HEK293 (cell line): Measurements from ENCODE around the gene SGIP1.
A peak's percentile ranks its signal among the peaks of the same experiment; 100 is the strongest.

Source experiments
- CTCF ChIA-PET: fragments of 350-600 bp; formaldehyde crosslinking; extraction: SDS; loops from one replicate; lab custom pipeline; 2021; ENCODE audit warnings: antibody characterized with exemption; lab: Yijun Ruan, JAX
- POLR2A ChIA-PET: fragments of 300-600 bp; formaldehyde crosslinking; extraction: SDS; loops from one replicate; lab custom pipeline; 2020; ENCODE audit warnings: antibody characterized with exemption, inconsistent platforms; lab: Yijun Ruan, JAX
- H3K27ac ChIP-seq: fragments of 200-500 bp; sonication (Bioruptor generic); 2 replicates; pipeline ENCODE4 v1.5.1; 2014; ENCODE audit warnings: low read depth, low read length, control low read depth, inconsistent platforms; ENCODE audit errors: extremely low read depth
- H3K36me3 ChIP-seq, 2 experiments: fragments of 200-500 bp in 1 of 2; sonication (Bioruptor generic) in 1 of 2; 1 replicate in 1 of 2; 2 replicates in 1 of 2; pipeline ENCODE4 v1.5.1; 2014 to 2017; ENCODE audit warnings: inconsistent platforms in 2 of 2, low read length in 2 of 2; ENCODE audit not compliant: control insufficient read depth in 2 of 2, insufficient read depth in 1 of 2
- H3K4me1 ChIP-seq: fragments of 200-500 bp; sonication (Bioruptor generic); 2 replicates; pipeline ENCODE4 v1.5.1; 2014; ENCODE audit warnings: mild to moderate bottlenecking, low read length, inconsistent platforms; ENCODE audit not compliant: control insufficient read depth, insufficient read depth
- H3K4me3 ChIP-seq: 2 replicates; pipeline ENCODE4 v1.5.1; 2011; ENCODE audit warnings: low read depth, mild to moderate bottlenecking, control low read depth, low read length, moderate library complexity
- H3K9me3 ChIP-seq: fragments of 200-500 bp; sonication (Bioruptor generic); 2 replicates; pipeline ENCODE4 v1.5.1; 2014; ENCODE audit warnings: low read depth, low read length, inconsistent platforms; ENCODE audit not compliant: control insufficient read depth, insufficient read depth
- FEZF1 ChIP-seq: fragments of 450-650 bp; formaldehyde crosslinking; IDR thresholded peaks from 2 replicates; pipeline ENCODE4 v1.5.1; 2016; ENCODE audit warnings: missing biosample characterization, missing genetic modification characterization
- GLI4 ChIP-seq: fragments of 450-650 bp; formaldehyde crosslinking; IDR thresholded peaks from 2 replicates; pipeline ENCODE4 v1.5.1; 2016; ENCODE audit warnings: missing biosample characterization, missing genetic modification characterization
- HOXD13 ChIP-seq: sonication (generic); formaldehyde crosslinking; IDR thresholded peaks from 2 replicates; pipeline ENCODE4 v1.8.0; 2022; ENCODE audit warnings: missing genetic modification reagents, borderline replicate concordance
- PBX3 ChIP-seq: sonication (generic); formaldehyde crosslinking; IDR thresholded peaks from 2 replicates; pipeline ENCODE4 v1.8.1; 2022; ENCODE audit warnings: mild to moderate bottlenecking, moderate library complexity, missing genetic modification reagents
- PRDM1 ChIP-seq: fragments of 450-650 bp; formaldehyde crosslinking; IDR thresholded peaks from 2 replicates; pipeline ENCODE4; 2016; ENCODE audit warnings: missing biosample characterization, missing genetic modification characterization
- PRDM6 ChIP-seq: fragments of 450-650 bp; formaldehyde crosslinking; IDR thresholded peaks from 2 replicates; pipeline ENCODE4 v1.5.1; 2017; ENCODE audit warnings: missing biosample characterization, missing genetic modification characterization
- SALL2 ChIP-seq: fragments of 450-650 bp; formaldehyde crosslinking; IDR thresholded peaks from 2 replicates; pipeline ENCODE4 v1.5.0; 2017; ENCODE audit warnings: missing biosample characterization, mild to moderate bottlenecking, missing genetic modification characterization, borderline replicate concordance
- YY1 ChIP-seq: fragments of 450-650 bp; formaldehyde crosslinking; IDR thresholded peaks from 2 replicates; pipeline ENCODE4 v1.5.1; 2018; ENCODE audit warnings: missing biosample characterization, missing genetic modification characterization
- ZBTB21 ChIP-seq: fragments of 450-650 bp; formaldehyde crosslinking; IDR thresholded peaks from 2 replicates; pipeline ENCODE4 v1.5.1; 2017; ENCODE audit warnings: missing biosample characterization, missing genetic modification characterization
- ZEB2 ChIP-seq: fragments of 450-650 bp; formaldehyde crosslinking; IDR thresholded peaks from 2 replicates; pipeline ENCODE4 v1.5.1; 2016; ENCODE audit warnings: missing biosample characterization, missing genetic modification characterization
- ZNF146 ChIP-seq: fragments of 450-650 bp; formaldehyde crosslinking; IDR thresholded peaks from 2 replicates; pipeline ENCODE4 v1.5.1; 2016; ENCODE audit warnings: missing biosample characterization, missing genetic modification characterization
- ZNF175 ChIP-seq: fragments of 450-650 bp; formaldehyde crosslinking; IDR thresholded peaks from 2 replicates; pipeline ENCODE4 v1.5.1; 2016; ENCODE audit warnings: missing biosample characterization, missing genetic modification characterization
- ZNF184 ChIP-seq: fragments of 450-650 bp; IDR thresholded peaks from 2 replicates; pipeline ENCODE4 v1.5.1; 2018; ENCODE audit warnings: missing biosample characterization, mild to moderate bottlenecking, missing genetic modification characterization
- ZNF19 ChIP-seq: fragments of 450-650 bp; formaldehyde crosslinking; IDR thresholded peaks from 2 replicates; pipeline ENCODE4; 2016; ENCODE audit warnings: missing biosample characterization, missing genetic modification characterization, low read depth
- ZNF2 ChIP-seq: fragments of 450-650 bp; formaldehyde crosslinking; IDR thresholded peaks from 2 replicates; pipeline ENCODE4 v1.5.1; 2016; ENCODE audit warnings: missing biosample characterization, missing genetic modification characterization
- ZNF223 ChIP-seq: fragments of 450-650 bp; formaldehyde crosslinking; IDR thresholded peaks from 2 replicates; pipeline ENCODE4 v1.5.1; 2016; ENCODE audit warnings: missing biosample characterization, missing genetic modification characterization
- ZNF280D ChIP-seq: fragments of 450-650 bp; formaldehyde crosslinking; IDR thresholded peaks from 2 replicates; pipeline ENCODE4 v1.5.1; 2016; ENCODE audit warnings: missing biosample characterization, missing genetic modification characterization
- ZNF302 ChIP-seq: fragments of 450-650 bp; formaldehyde crosslinking; IDR thresholded peaks from 2 replicates; pipeline ENCODE4 v1.5.1; 2016; ENCODE audit warnings: missing biosample characterization, missing genetic modification characterization, low read depth
- ZNF426 ChIP-seq: fragments of 450-650 bp; formaldehyde crosslinking; IDR thresholded peaks from 2 replicates; pipeline ENCODE4 v1.5.1; 2017; ENCODE audit warnings: missing biosample characterization, missing genetic modification characterization, mild to moderate bottlenecking, inconsistent platforms, moderate library complexity
- ZNF48 ChIP-seq: fragments of 450-650 bp; formaldehyde crosslinking; IDR thresholded peaks from 2 replicates; pipeline ENCODE4 v1.5.1; 2016; ENCODE audit warnings: missing biosample characterization, missing genetic modification characterization
- ZNF747 ChIP-seq: fragments of 450-650 bp; formaldehyde crosslinking; IDR thresholded peaks from 2 replicates; pipeline ENCODE4 v1.5.1; 2016; ENCODE audit warnings: missing biosample characterization, missing genetic modification characterization
- ZNF777 ChIP-seq: fragments of 450-650 bp; formaldehyde crosslinking; IDR thresholded peaks from 2 replicates; pipeline ENCODE4 v1.5.1; 2017; ENCODE audit warnings: missing biosample characterization, missing genetic modification characterization, borderline replicate concordance

SGIP1 gene

DNA sequence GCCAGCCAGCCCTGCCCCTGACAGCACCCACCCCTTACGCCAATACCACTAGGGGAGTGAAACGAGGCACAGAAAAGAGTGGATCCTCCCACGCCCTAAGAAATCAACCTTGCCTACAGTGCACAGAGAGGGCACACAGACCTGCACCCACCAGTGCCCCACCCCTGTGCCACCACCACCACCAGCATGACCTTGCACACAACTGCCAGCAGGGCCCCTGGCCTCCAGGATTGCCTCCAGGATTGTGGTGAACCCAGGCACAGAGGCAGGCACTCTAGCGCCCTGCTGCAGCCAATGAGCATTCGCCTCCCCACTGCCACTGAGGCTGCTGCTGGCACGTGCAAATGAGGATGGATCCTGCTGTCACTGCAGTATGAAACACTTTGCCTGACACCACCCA, 23.5 kb upstream of the SGIP1 start:
- Histone ChIP-seq H3K36me3 (no peaks in the 10 kb centered on the region), H3K4me1 (no peaks in the 10 kb centered on the region), H3K4me3 (no peak overlapping the region), H3K27ac (no peak overlapping the region), H3K9me3 (no peaks in the 10 kb centered on the region)
- POLR2A ChIA-PET = no interaction called here
- CTCF ChIA-PET = no interaction called here
- TF ChIP-seq ZNF184 (tag by site-specific recombination) (no peak), ZBTB21 (tag by site-specific recombination) (no peak), ZNF2 (tag by site-specific recombination) (no peak), SALL2 (no peak)

DNA sequence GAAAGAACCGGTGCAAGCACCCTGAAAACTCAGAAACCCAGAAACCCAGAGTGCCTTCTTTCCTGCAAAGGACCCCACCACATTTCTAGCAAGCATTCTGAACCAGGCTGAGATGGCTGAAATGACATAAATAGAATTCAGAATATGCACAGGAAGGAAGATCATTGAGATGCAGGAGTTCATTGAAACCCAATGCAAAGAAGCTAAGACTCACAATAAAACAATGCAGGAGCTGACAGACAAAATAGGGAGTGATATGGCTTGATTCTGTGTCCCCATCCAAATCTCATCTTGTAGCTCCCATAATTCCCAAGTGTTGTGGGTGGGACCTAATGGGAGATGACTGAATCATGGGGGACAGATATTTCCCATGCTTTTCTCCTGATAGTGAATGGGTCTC, 22.8 kb upstream of the SGIP1 start:
- no peak for TF ChIP-seq YY1 (tag by site-specific recombination)
- TF ChIP-seq FEZF1 = no peak
- no peak for TF ChIP-seq ZNF280D
- no peak for TF ChIP-seq GLI4 (tag by site-specific recombination)
- TF ChIP-seq ZNF48 (tag by site-specific recombination) = no peak
- TF ChIP-seq ZNF426 = no peak
- no peak for TF ChIP-seq ZEB2 (tag by site-specific recombination)
- TF ChIP-seq ZNF747 (tag by site-specific recombination) = no peak
- no peak for TF ChIP-seq ZNF223 (tag by site-specific recombination)
- Histone ChIP-seq H3K9me3 (no peaks in the 10 kb centered on the region), H3K4me1 (no peaks in the 10 kb centered on the region), H3K4me3 (no peak overlapping the region), H3K27ac (no peak overlapping the region), H3K36me3 (no peaks in the 10 kb centered on the region)
- ChIA-PET CTCF (no interaction called here), POLR2A (no interaction called here)

DNA sequence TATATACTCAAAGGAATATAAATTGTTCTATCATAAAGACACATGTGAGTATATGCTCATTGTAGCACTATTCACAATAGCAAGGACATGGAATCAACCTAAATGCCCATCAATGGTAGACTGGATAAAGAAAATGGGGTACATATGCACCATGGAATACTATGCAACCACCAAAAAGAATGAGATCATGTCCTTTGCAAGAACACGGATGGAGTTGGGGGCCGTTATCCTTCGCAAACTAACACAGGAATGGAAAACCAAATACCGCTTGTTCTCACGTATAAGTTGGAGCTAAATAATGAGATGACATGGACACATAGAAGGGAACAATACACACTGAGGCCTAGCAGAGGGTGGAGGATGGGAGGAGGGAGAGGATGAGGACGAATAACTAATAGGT, 16.0 kb upstream of the SGIP1 start:
- no peaks in the 10 kb centered on the region for H3K9me3 ChIP-seq
- TF ChIP-seq ZNF146 (tag by site-specific recombination) (peak; percentile 91), ZNF19 (tag by site-specific recombination) (no peak)
- ChIA-PET CTCF (interaction anchor here (0.7 to 1.8 kb wide), 4 partner anchors 14 to 304 kb away, joined by 3 to 7 read pairs (median 4); no protein-coding TSS in a partner anchor), POLR2A (no interaction called here)
- no peaks in the 10 kb centered on the region for H3K36me3 ChIP-seq
- H3K27ac ChIP-seq = no peak overlapping the region
- no peaks in the 10 kb centered on the region; the same call in 1 of the 2 replicates for H3K4me1 ChIP-seq
- H3K4me3 ChIP-seq = no peak overlapping the region

- Histone ChIP-seq H3K4me1 (no peaks in the 10 kb centered on the region; the same call in 1 of the 2 replicates), H3K27ac (no peak overlapping the region), H3K9me3 (no peaks in the 10 kb centered on the region), H3K36me3 (no peaks in the 10 kb centered on the region), H3K4me3 (no peak overlapping the region)
- CTCF ChIA-PET = interaction anchor here (0.7 to 1.8 kb wide), 4 partner anchors 14 to 305 kb away, joined by 3 to 7 read pairs (median 4); no protein-coding TSS in a partner anchor
- POLR2A ChIA-PET = no interaction called here
- TF ChIP-seq ZNF777 (tag by site-specific recombination) (no peak), PBX3 (CRISPR knock-in tag) (no peak), ZNF302 (tag by site-specific recombination) (no peak), PRDM1 (tag by site-specific recombination) (no peak), PRDM6 (tag by site-specific recombination) (no peak), ZNF175 (tag by site-specific recombination) (no peak), HOXD13 (CRISPR knock-in tag) (no peak)
These were observed 15.3 kb upstream of the SGIP1 start for GRCh38 chr1:66518654-66519053.
